Neuron (in vitro differentiated cells): ENCODE data around the gene ADAM30.
"Not testable (repeated sequence)": the region's sequence is repeated elsewhere in the genome, so short reads cannot be mapped to it uniquely, and the experiment has no call there.

ENCODE experiments used
- H2AFZ ChIP-seq: one replicate; pipeline ENCODE4 v1.6.1; 2013; ENCODE audit warnings: low read depth, mild to moderate bottlenecking, inconsistent platforms, low read length, moderate library complexity
- H3K27me3 ChIP-seq: one replicate; pipeline ENCODE4 v1.6.1; 2013; ENCODE audit warnings: low read length; ENCODE audit not compliant: insufficient read depth
- H3K36me3 ChIP-seq: one replicate; pipeline ENCODE4 v1.6.1; 2013; ENCODE audit warnings: low read length; ENCODE audit not compliant: insufficient read depth
- H3K4me1 ChIP-seq: one replicate; pipeline ENCODE4 v1.6.1; 2013; ENCODE audit warnings: low read length; ENCODE audit not compliant: insufficient read depth
- H3K4me3 ChIP-seq: 2 replicates; pipeline ENCODE4 v1.5.1; 2013; ENCODE audit warnings: mild to moderate bottlenecking, low read length, moderate library complexity
- H3K9me3 ChIP-seq: one replicate; pipeline ENCODE4 v1.6.1; 2013; ENCODE audit warnings: low read length

ADAM30 gene

DNA sequence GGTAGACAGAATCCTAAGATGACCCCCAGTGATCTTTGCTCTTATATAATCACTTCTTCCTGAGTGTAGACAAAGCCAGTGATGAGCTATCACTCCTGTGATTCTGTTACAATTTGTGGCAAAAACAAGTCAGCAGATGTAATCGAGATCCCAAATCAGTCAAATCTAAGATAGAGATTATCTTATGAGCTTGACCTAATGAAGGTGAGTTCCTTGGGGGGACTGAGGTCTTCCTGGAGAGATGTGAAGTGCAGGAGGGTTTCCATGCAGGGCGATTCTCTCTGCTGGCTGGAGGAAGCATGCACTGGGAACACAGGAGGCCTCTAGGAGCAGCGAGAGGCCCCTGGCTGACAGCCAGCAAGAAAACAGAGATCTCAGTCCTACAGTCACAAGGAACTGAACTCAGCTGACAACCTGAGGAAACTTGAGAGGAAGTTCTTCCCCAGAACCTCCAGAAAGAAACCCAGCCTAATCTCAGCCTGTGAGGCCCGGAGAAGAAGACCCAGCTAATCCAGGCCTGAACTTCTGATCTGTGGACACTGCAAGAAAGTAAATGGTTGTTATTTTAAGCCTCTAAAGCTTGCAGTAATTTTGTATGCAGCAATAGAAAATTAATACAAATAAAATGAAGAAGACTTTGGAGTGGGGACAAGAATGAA lies 37.6 kb downstream of the ADAM30 start:
- H2AFZ ChIP-seq, H3K9me3 ChIP-seq, H3K27me3 ChIP-seq, H3K4me3 ChIP-seq, H3K36me3 ChIP-seq, H3K4me1 ChIP-seq: not testable (repeated sequence)

- Histone ChIP-seq H3K9me3 (no peaks in the 10 kb centered on the region), H3K4me1 (peaks cover 2% of the 10 kb centered on the region), H3K27me3 (no peaks in the 10 kb centered on the region), H3K36me3 (no peaks in the 10 kb centered on the region), H3K4me3 (no peak overlapping the region), H2AFZ (no peak overlapping the region)
Measured at GRCh38 chr1:119858126-119858525, 38.2 kb downstream of the ADAM30 start.

- no peaks in the 10 kb centered on the region for H3K36me3 ChIP-seq
- H3K4me3 ChIP-seq: no peak overlapping the region
- no peaks in the 10 kb centered on the region for H3K9me3 ChIP-seq
- H3K4me1 ChIP-seq: peaks cover 2% of the 10 kb centered on the region
- no peaks in the 10 kb centered on the region for H3K27me3 ChIP-seq
- no peak overlapping the region for H2AFZ ChIP-seq
Measured at GRCh38 chr1:119853155-119853554, 43.2 kb downstream of the ADAM30 start.

DNA sequence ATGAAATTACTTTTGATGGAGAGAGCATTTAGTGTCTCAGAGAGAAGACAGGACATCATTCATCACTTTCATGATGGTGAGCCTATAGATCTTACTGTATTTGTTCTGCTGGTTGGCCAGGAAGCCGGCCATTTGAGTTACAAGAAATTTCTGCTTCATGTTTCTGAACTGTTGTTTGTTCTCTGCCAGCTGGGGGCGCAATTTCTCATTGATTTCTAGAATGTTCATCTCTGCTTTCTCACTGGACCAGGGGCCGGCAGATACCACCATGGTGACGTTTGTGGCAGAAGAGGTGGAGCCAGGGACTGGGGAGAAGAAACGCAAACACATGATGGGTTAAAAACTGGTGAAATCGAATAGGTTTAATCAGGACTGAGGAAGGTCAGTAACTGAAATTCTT lies 52.1 kb downstream of the ADAM30 start:
- H3K27me3 ChIP-seq, H2AFZ ChIP-seq, H3K4me3 ChIP-seq, H3K4me1 ChIP-seq, H3K9me3 ChIP-seq, H3K36me3 ChIP-seq: not testable (repeated sequence)
